HepG2 (cell line): ENCODE results near the gene ANO6. TPM values are rescaled to one million over a fixed set of nuclear protein-coding genes. Genes with fewer than 3 reads are reported as not detected.

Experiments
- ATAC-seq: fragments of 200-7000 bp; cut with Tn5 transposase; 3 replicates; pipeline ENCODE4 v1.9.1; 2020; ENCODE audit warnings: mild to moderate bottlenecking, moderate library complexity
- BruUV-seq: library from RNA; stranded (reverse); fragments of 400-500 nt; replicated peaks from 2 replicates; lab custom pipeline; 2021; lab: Mats Ljungman, UMichigan
- CTCF ChIA-PET: fragments of 300-600 bp; formaldehyde crosslinking; extraction: SDS; loops from one replicate; lab custom pipeline; 2021; ENCODE audit warnings: low total read pairs, inconsistent platforms, low intra/inter-chr PET ratio; lab: Yijun Ruan, JAX
- POLR2A ChIA-PET: fragments of 350-600 bp; sonication (Branson Sonifier 250); formaldehyde crosslinking; loops from one replicate; lab custom pipeline; 2020; ENCODE audit warnings: antibody characterized with exemption, inconsistent platforms; lab: Yijun Ruan, JAX
- DNase-seq: peaks from one replicate; pipeline ENCODE4 v3.0.0-alpha.2; 2015; ENCODE audit warnings: low spot score
- FAIRE-seq: peaks from 3 replicates; lab custom pipeline; 2011; peaks lifted over from hg19 to GRCh38; lab: Jason Lieb, UNC
- H2AFZ ChIP-seq: one replicate; pipeline ENCODE4 v1.6.1; 2011; ENCODE audit warnings: low read length, inconsistent platforms
- H3K27ac ChIP-seq: fragments of 300-600 bp; 3 replicates; pipeline ENCODE4 v1.8.0; 2011; ENCODE audit warnings: mixed run types, mild to moderate bottlenecking, mixed read lengths, low read length, inconsistent platforms; ENCODE audit not compliant: insufficient read depth; ENCODE audit errors: extremely low read length
- H3K27me3 ChIP-seq, 2 experiments: fragments of 200-600 bp in 1 of 2; 2 replicates in 1 of 2; 3 replicates in 1 of 2; pipeline versions ENCODE4 v1.6.0 to v1.8.0; 2011; ENCODE audit warnings: low read length in 2 of 2, mild to moderate bottlenecking in 2 of 2, moderate library complexity in 2 of 2, inconsistent platforms in 1 of 2; ENCODE audit not compliant: insufficient read depth in 2 of 2, control insufficient read depth in 1 of 2
- H3K36me3 ChIP-seq, 2 experiments: fragments of 200-600 bp in 1 of 2; replicated peaks in 1 of 2; 2 replicates in 1 of 2; 3 replicates in 1 of 2; pipeline versions ENCODE4 v1.5.1 to v1.8.0; 2011; ENCODE audit warnings: low read length in 2 of 2, inconsistent platforms in 1 of 2; ENCODE audit not compliant: insufficient read depth in 2 of 2, control insufficient read depth in 1 of 2
- H3K4me1 ChIP-seq: 2 replicates; pipeline ENCODE4 v1.5.1; 2012; ENCODE audit warnings: low read length, inconsistent platforms; ENCODE audit not compliant: insufficient read depth
- H3K4me2 ChIP-seq: 2 replicates; pipeline ENCODE4 v1.6.0; 2011; ENCODE audit warnings: low read depth, low read length, inconsistent platforms
- H3K4me3 ChIP-seq, 3 experiments: fragments of 200-600 bp in 1 of 3; sonication (generic), shearing (Covaris generic) in 1 of 3; replicated peaks in 1 of 3; 2 replicates each; pipeline ENCODE4 v1.5.1; 2011 to 2016; ENCODE audit warnings: low read length in 3 of 3, inconsistent platforms in 2 of 3, low read depth in 2 of 3, mild to moderate bottlenecking in 2 of 3, control low read depth in 1 of 3, mixed read lengths in 1 of 3; ENCODE audit not compliant: insufficient read depth in 1 of 3
- H3K79me2 ChIP-seq: one replicate; pipeline ENCODE4 v1.6.1; 2011; ENCODE audit warnings: low read length, inconsistent platforms; ENCODE audit not compliant: insufficient read depth
- H3K9ac ChIP-seq: 2 replicates; pipeline ENCODE4 v1.6.0; 2011; ENCODE audit warnings: mild to moderate bottlenecking, low read depth, low read length, inconsistent platforms; ENCODE audit not compliant: insufficient read depth
- H3K9me3 ChIP-seq: 2 replicates; pipeline ENCODE4 v1.5.1; 2012; ENCODE audit warnings: mild to moderate bottlenecking, low read length
- H4K20me1 ChIP-seq: 2 replicates; pipeline ENCODE4 v1.6.0; 2011; ENCODE audit warnings: inconsistent platforms, mild to moderate bottlenecking, low read length, moderate library complexity; ENCODE audit not compliant: insufficient read depth
- EEA1 ChIP-seq: sonication (generic); formaldehyde crosslinking; IDR thresholded peaks from 2 replicates; pipeline ENCODE4 v1.5.1; 2020; ENCODE audit warnings: mild to moderate bottlenecking, missing genetic modification reagents, borderline replicate concordance
- EHMT2 ChIP-seq: fragments of 200-600 bp; sonication (generic); IDR thresholded peaks from 2 replicates; pipeline ENCODE4 v1.7.0; 2017; ENCODE audit warnings: antibody characterized with exemption, low read depth, low read length, borderline replicate concordance
- FLYWCH1 ChIP-seq: sonication (generic); formaldehyde crosslinking; IDR thresholded peaks from 2 replicates; pipeline ENCODE4 v1.8.1; 2023; ENCODE audit warnings: mild to moderate bottlenecking, missing genetic modification reagents
- FOXA1 ChIP-seq, 2 experiments: fragments of 450-650 bp in 1 of 2; sonication (generic) in 1 of 2; formaldehyde crosslinking in 1 of 2; IDR thresholded peaks; 2 replicates each; pipeline versions ENCODE4 v1.4.0 to v1.6.1; 2016 to 2020; ENCODE audit warnings: missing genetic modification reagents in 1 of 2
- FOXA3 ChIP-seq: IDR thresholded peaks from 2 replicates; pipeline ENCODE4 v1.6.1; 2016; ENCODE audit warnings: missing genetic modification reagents, missing compliant biosample characterization
- GABPB1 ChIP-seq: IDR thresholded peaks from 2 replicates; pipeline ENCODE4 v1.6.1; 2016; ENCODE audit warnings: mild to moderate bottlenecking, missing genetic modification reagents, moderate library complexity, missing compliant biosample characterization
- HNF4G ChIP-seq, 2 experiments: sonication (generic) in 1 of 2; formaldehyde crosslinking in 1 of 2; IDR thresholded peaks; 2 replicates each; pipeline versions ENCODE4 v1.4.0 to v1.6.1; 2011 to 2020; ENCODE audit warnings: borderline replicate concordance in 2 of 2, low read depth in 2 of 2, mild to moderate bottlenecking in 2 of 2, low read length in 1 of 2, missing genetic modification reagents in 1 of 2, moderate library complexity in 1 of 2
- IRX3 ChIP-seq: sonication (generic); formaldehyde crosslinking; IDR thresholded peaks from 2 replicates; pipeline ENCODE4 v1.8.1; 2023; ENCODE audit warnings: mild to moderate bottlenecking, low read depth, missing genetic modification reagents, borderline replicate concordance
- KDM2A ChIP-seq: sonication (generic); formaldehyde crosslinking; IDR thresholded peaks from 2 replicates; pipeline ENCODE4 v1.4.0; 2020; ENCODE audit warnings: low read depth, missing genetic modification reagents, borderline replicate concordance
- PHB2 ChIP-seq: fragments of 450-650 bp; IDR thresholded peaks from 2 replicates; pipeline ENCODE4 v1.6.1; 2018; ENCODE audit not compliant: partially characterized antibody
- PRDM15 ChIP-seq: sonication (generic); formaldehyde crosslinking; IDR thresholded peaks from 2 replicates; pipeline ENCODE4 v1.4.0; 2020; ENCODE audit warnings: missing genetic modification reagents
- RAD21 ChIP-seq: fragments of 450-650 bp; formaldehyde crosslinking; IDR thresholded peaks from 2 replicates; pipeline ENCODE4 v1.5.0; 2020; ENCODE audit warnings: mild to moderate bottlenecking
- RARA ChIP-seq: IDR thresholded peaks from 2 replicates; pipeline ENCODE4 v1.6.1; 2016; ENCODE audit warnings: missing genetic modification reagents, missing compliant biosample characterization
- SMC3 ChIP-seq: IDR thresholded peaks from 2 replicates; pipeline ENCODE4 v1.6.1; 2011; ENCODE audit warnings: low read length, improper control_type of control experiment
- WIZ ChIP-seq: sonication (generic); formaldehyde crosslinking; IDR thresholded peaks from 2 replicates; pipeline ENCODE4 v1.5.1; 2020; ENCODE audit warnings: mild to moderate bottlenecking, missing genetic modification reagents
- XRCC5 ChIP-seq: fragments of 200-400 bp; formaldehyde crosslinking; optimal IDR thresholded peaks from 2 replicates; pipeline ENCODE3; 2017; ENCODE audit warnings: mild to moderate bottlenecking, low read length
- ZBTB37 ChIP-seq: sonication (generic); formaldehyde crosslinking; IDR thresholded peaks from 2 replicates; pipeline ENCODE4 v1.4.0; 2020; ENCODE audit warnings: mild to moderate bottlenecking, missing genetic modification reagents
- ZNF136 ChIP-seq: sonication (generic); formaldehyde crosslinking; IDR thresholded peaks from 2 replicates; pipeline ENCODE4 v1.8.1; 2022; ENCODE audit warnings: low read depth, mild to moderate bottlenecking, moderate library complexity, missing genetic modification reagents
- ZNF225 ChIP-seq: sonication (generic); formaldehyde crosslinking; IDR thresholded peaks from 2 replicates; pipeline ENCODE4 v1.4.0; 2020; ENCODE audit warnings: mild to moderate bottlenecking, missing genetic modification reagents
- ZNF709 ChIP-seq: sonication (generic); formaldehyde crosslinking; IDR thresholded peaks from 2 replicates; pipeline ENCODE4 v1.5.0; 2020; ENCODE audit warnings: mild to moderate bottlenecking, missing genetic modification reagents
- ZNF768 ChIP-seq: sonication (generic); formaldehyde crosslinking; IDR thresholded peaks from 2 replicates; pipeline ENCODE4 v1.4.0; 2020; ENCODE audit warnings: missing genetic modification reagents
- WGBS: methylation state at CpG from one replicate; pipeline ENCODE4 v1.1.6; 2017; ENCODE audit warnings: low lambda C conversion rate; 5-methylcytosine and 5-hydroxymethylcytosine counted together
- in situ Hi-C: cut with HindIII; loops from 2 replicates; pipeline ENCODE4 v1.10.0; 2017; ENCODE audit warnings: low pct_unique_long_range_greater_than_20kb; ENCODE audit not compliant: extremely low pct_ligation_motif_present
- intact Hi-C: fragments of 100-400 bp; cut with micrococcal nuclease; formaldehyde crosslinking; loops from one replicate; pipeline ENCODE4 v1.10.0; 2022; ENCODE audit not compliant: unreplicated experiment
- polyA plus RNA-seq, 8 experiments: library from polyadenylated mRNA; depleted of rRNA in 3 of 8; stranded (reverse) in 7 of 8; unstranded in 1 of 8; fragments of >200 nt; fragmentation: Illumina TruSeq in 4 of 8; extraction: Trizol in 4 of 8; gene quantifications; 2 replicates each; pipeline versions ENCODE4 v1.2.1 to v1.2.3, GENCODE V29; 2011 to 2016; ENCODE audit warnings: low read depth in 4 of 8, missing spikeins in 1 of 8, mixed read lengths in 1 of 8; ENCODE audit not compliant: insufficient read depth in 1 of 8
- total RNA-seq, 5 experiments: library from RNA; depleted of rRNA; stranded (reverse); fragments of >200 nt; fragmentation: Illumina TruSeq; extraction: Trizol; gene quantifications; 2 replicates each; pipeline ENCODE4 v1.2.3, GENCODE V29; 2016; ENCODE audit warnings: low read depth in 1 of 5

ANO6 gene
- total and polyA plus RNA-seq, 2 of the 13 experiments (the other 11 are each of a cell fraction or from before 2014, with no cell fraction given) = 37.8 to 57.1 TPM

GRCh38 chr12:45170456-45171042 lies 45.3 kb upstream of the ANO6 start:
- Histone ChIP-seq H4K20me1 (no peaks in the 10 kb centered on the region), H2AFZ (no peak overlapping the region), H3K4me1 (no peaks in the 10 kb centered on the region), H3K79me2 (no peaks in the 10 kb centered on the region), H3K4me3 (no peak overlapping the region), H3K9me3 (no peaks in the 10 kb centered on the region), H3K27me3 (no peaks in the 10 kb centered on the region), H3K36me3 (no peaks in the 10 kb centered on the region), H3K4me2 (no peak overlapping the region), H3K9ac (no peak overlapping the region), H3K27ac (no peak overlapping the region)
- intact Hi-C loops (loop anchor here (1.0 to 5.0 kb wide), 2 partner anchors 97 to 218 kb away; no protein-coding TSS in a partner anchor), in situ Hi-C loops (loop anchor here (10.0 kb wide), 1 partner anchor 214 kb away; no protein-coding TSS in a partner anchor)
- ATAC-seq = peak; percentile 90
- CTCF ChIA-PET = interaction anchor here (1.1 to 1.6 kb wide), 3 partner anchors 46 to 218 kb away, joined by 3 to 16 read pairs (median 8); partner anchors contain the start of gene ANO6
- 44% methylated on average over 3 of the region's 3 CpGs for WGBS
- POLR2A ChIA-PET = no interaction called here
- BruUV-seq = no TSS peak
- FAIRE-seq = no peak
- DNase-seq = peak; percentile 62
- peak; percentile 46; the same call in 1 of the 2 replicates for TF ChIP-seq FOXA3
- TF ChIP-seq EHMT2 = no peak
- peak; percentile 66 for TF ChIP-seq XRCC5
- no peak for TF ChIP-seq FOXA1 (IDR thresholded peaks at IDR 0.05)
- TF ChIP-seq FOXA1 (CRISPR knock-in tag; IDR thresholded peaks at IDR 0.05) = 0 out of 2 replicates have a peak, but pooled peaks have one; percentile 18
- no peak for TF ChIP-seq ZNF709 (CRISPR knock-in tag)
- no peak for TF ChIP-seq RARA
- no peak for TF ChIP-seq IRX3 (CRISPR knock-in tag)
- no peak for TF ChIP-seq ZNF136
- no peak for TF ChIP-seq GABPB1
- TF ChIP-seq SMC3 = peak; percentile 85
- no peak for TF ChIP-seq ZNF768
- no peak for TF ChIP-seq EEA1
- no peak for TF ChIP-seq HNF4G (IDR thresholded peaks at IDR 0.05; ENCODE audit: borderline replicate concordance, low read depth, low read length)
- no peak for TF ChIP-seq HNF4G (CRISPR knock-in tag; IDR thresholded peaks at IDR 0.05; ENCODE audit: borderline replicate concordance, low read depth)
- no peak for TF ChIP-seq ZBTB37
- TF ChIP-seq PRDM15 (CRISPR knock-in tag) = no peak
- 0 out of 2 replicates have a peak, but pooled peaks have one; percentile 24 for TF ChIP-seq KDM2A (CRISPR knock-in tag)
- TF ChIP-seq FLYWCH1 = no peak
- peak; percentile 64; the same call in 1 of the 2 replicates for TF ChIP-seq RAD21 (CRISPR knock-in tag)
- no peak for TF ChIP-seq WIZ (CRISPR knock-in tag)
- TF ChIP-seq ZNF225 (CRISPR knock-in tag) = no peak
- TF ChIP-seq PHB2 = no peak
